A549 (cell line): Measurements from ENCODE around the gene DIO3. TPM values are rescaled to one million over a fixed set of nuclear protein-coding genes. Genes with fewer than 3 reads are reported as not detected.

Source experiments
- ATAC-seq, 2 experiments: fragments of 200-7000 bp in 1 of 2; fragments of >200 bp in 1 of 2; cut with Nextera tagmentation in 1 of 2; cut with Tn5 transposase in 1 of 2; 3 replicates each; pipeline versions ENCODE4 v1.8.0 to v1.9.1; 2018 to 2020; ENCODE audit warnings: mild to moderate bottlenecking in 1 of 2, moderate library complexity in 1 of 2
- CTCF ChIA-PET: fragments of 300-600 bp; sonication (Branson Sonifier 250); formaldehyde crosslinking; extraction: SDS; loops from one replicate; lab custom pipeline; 2021; ENCODE audit warnings: antibody characterized with exemption, inconsistent platforms; lab: Yijun Ruan, JAX
- POLR2A ChIA-PET: fragments of 350-600 bp; formaldehyde crosslinking; extraction: SDS; loops from one replicate; lab custom pipeline; 2021; ENCODE audit warnings: antibody characterized with exemption, inconsistent platforms; lab: Yijun Ruan, JAX
- DNase-seq, 2 experiments: peaks; one replicate each; pipeline versions ENCODE4 v3.0.0 to v3.0.0-alpha.2; 2011 to 2016; ENCODE audit warnings: low read depth in 1 of 2, low spot score in 1 of 2
- FAIRE-seq: peaks from 2 replicates; lab custom pipeline; 2011; peaks lifted over from hg19 to GRCh38; lab: Jason Lieb, UNC
- H3K27ac ChIP-seq, 2 experiments: fragments of >200 bp; sonication (Bioruptor Twin); formaldehyde crosslinking; 3 replicates each; pipeline ENCODE4 v1.5.1; 2016 to 2017
- H3K4me1 ChIP-seq: fragments of >200 bp; sonication (Bioruptor Twin); formaldehyde crosslinking; 3 replicates; pipeline ENCODE4 v1.6.1; 2016
- H3K4me2 ChIP-seq: fragments of >200 bp; sonication (Bioruptor Twin); formaldehyde crosslinking; 3 replicates; pipeline ENCODE4 v1.6.1; 2016
- H3K4me3 ChIP-seq: fragments of >200 bp; sonication (Bioruptor Twin); formaldehyde crosslinking; 3 replicates; pipeline ENCODE4 v1.5.1; 2016
- H3K9me3 ChIP-seq: fragments of >200 bp; sonication (Bioruptor Twin); formaldehyde crosslinking; 3 replicates; pipeline ENCODE4 v1.6.1; 2016
- BHLHE40 ChIP-seq: IDR thresholded peaks from 2 replicates; pipeline ENCODE4 v1.6.1; 2012; ENCODE audit warnings: low read depth, low read length, inconsistent platforms
- CHD2 ChIP-seq: fragments of 150-350 bp; IDR thresholded peaks from 2 replicates; pipeline ENCODE4 v1.6.1; 2014; ENCODE audit warnings: low read length; ENCODE audit not compliant: partially characterized antibody
- CHD4 ChIP-seq: fragments of 200-600 bp; sonication (generic); IDR thresholded peaks from 2 replicates; pipeline ENCODE4 v1.6.1; 2016; ENCODE audit warnings: antibody characterized with exemption, mild to moderate bottlenecking, borderline replicate concordance
- E2F6 ChIP-seq: IDR thresholded peaks from 2 replicates; pipeline ENCODE4 v1.6.1; 2012; ENCODE audit warnings: low read depth, borderline replicate concordance
- EHF ChIP-seq: fragments of 250-450 bp; sonication (Bioruptor Pico); IDR thresholded peaks from 2 replicates; pipeline ENCODE4 v1.5.0; 2020; ENCODE audit warnings: mild to moderate bottlenecking
- EHMT2 ChIP-seq: fragments of 200-600 bp; sonication (generic); IDR thresholded peaks from 2 replicates; pipeline ENCODE4 v1.6.1; 2016; ENCODE audit warnings: antibody characterized with exemption, low read depth, mild to moderate bottlenecking, moderate library complexity
- ESRRA ChIP-seq: fragments of 150-350 bp; IDR thresholded peaks from 2 replicates; pipeline ENCODE4 v1.6.1; 2014; ENCODE audit warnings: mild to moderate bottlenecking, low read length, borderline replicate concordance
- HOXA7 ChIP-seq: fragments of 250-450 bp; sonication (Bioruptor Pico); IDR thresholded peaks from 2 replicates; pipeline ENCODE4 v1.5.0; 2020; ENCODE audit warnings: mild to moderate bottlenecking, moderate library complexity
- KDM1A ChIP-seq: fragments of 200-600 bp; sonication (generic); IDR thresholded peaks from 2 replicates; pipeline ENCODE4 v1.6.1; 2016; ENCODE audit warnings: low read depth, mild to moderate bottlenecking
- KDM5A ChIP-seq: fragments of 200-600 bp; sonication (generic); IDR thresholded peaks from 2 replicates; pipeline ENCODE4 v1.6.1; 2016; ENCODE audit warnings: antibody characterized with exemption, mild to moderate bottlenecking
- MAX ChIP-seq: IDR thresholded peaks from 2 replicates; pipeline ENCODE4 v1.6.1; 2012
- MAZ ChIP-seq: fragments of 150-350 bp; IDR thresholded peaks from 2 replicates; pipeline ENCODE4 v1.6.1; 2014; ENCODE audit warnings: antibody characterized with exemption, low read depth, low read length, borderline replicate concordance
- PHF8 ChIP-seq: fragments of 200-600 bp; sonication (generic); IDR thresholded peaks from 2 replicates; pipeline ENCODE4 v1.6.1; 2016; ENCODE audit warnings: low read depth, mild to moderate bottlenecking, antibody characterized with exemption, moderate library complexity, borderline replicate concordance
- RAD21 ChIP-seq, 2 experiments: fragments of >200 bp in 1 of 2; sonication (Bioruptor Twin) in 1 of 2; formaldehyde crosslinking in 1 of 2; IDR thresholded peaks in 1 of 2; conservative IDR thresholded peaks in 1 of 2; 2 replicates in 1 of 2; 3 replicates in 1 of 2; pipeline ENCODE4 v1.6.1; 2012 to 2018; ENCODE audit warnings: inconsistent platforms in 1 of 2
- RARB ChIP-seq: fragments of 250-450 bp; sonication (Bioruptor Pico); IDR thresholded peaks from 2 replicates; pipeline ENCODE4 v1.8.0; 2021; ENCODE audit warnings: mild to moderate bottlenecking, moderate library complexity
- SMC3 ChIP-seq: fragments of >200 bp; sonication (Bioruptor Twin); formaldehyde crosslinking; IDR thresholded peaks from 3 replicates; pipeline ENCODE4 v1.6.1; 2018; ENCODE audit warnings: inconsistent platforms
- TP53 ChIP-seq: fragments of 250-450 bp; sonication (Bioruptor Pico); IDR thresholded peaks from 2 replicates; pipeline ENCODE4 v1.5.0; 2021; ENCODE audit warnings: mild to moderate bottlenecking, moderate library complexity
- ZC3H11A ChIP-seq: fragments of 450-650 bp; IDR thresholded peaks from 2 replicates; pipeline ENCODE4 v1.6.1; 2014; ENCODE audit warnings: antibody characterized with exemption, mild to moderate bottlenecking
- WGBS: methylation state at CpG from one replicate; pipeline ENCODE4 v1.1.6; 2017; ENCODE audit errors: missing lambda C conversion rate; 5-methylcytosine and 5-hydroxymethylcytosine counted together
- polyA plus RNA-seq, 4 experiments: library from polyadenylated mRNA; depleted of rRNA in 3 of 4; stranded (reverse); fragments of >200 nt; fragmentation: RNase III in 1 of 4; extraction: RNeasy Plus Mini Kit Qiagen cat#74134 plus additional on column Dnase treatment in 1 of 4; gene quantifications; 2 replicates in 3 of 4; 3 replicates in 1 of 4; pipeline ENCODE4 v1.2.3, GENCODE V29; 2011 to 2017
- TF ChIP-seq, protein P1 (sequence below): fragments of >200 bp; sonication (Bioruptor Twin); formaldehyde crosslinking; IDR thresholded peaks from 3 replicates; pipeline ENCODE4 v1.6.1; 2016
- TF ChIP-seq, protein P2 (sequence below): fragments of 450-650 bp; IDR thresholded peaks from 2 replicates; pipeline ENCODE4 v1.6.1; 2014; ENCODE audit warnings: antibody characterized with exemption

DIO3 gene
- polyA plus RNA-seq, 2 of the 4 experiments (the other 2 are of a cell fraction) = 0.04 to 0.09 TPM

- Histone ChIP-seq H3K4me3 (no peak overlapping the region), H3K9me3 (no peaks in the 10 kb centered on the region), H3K4me1 (no peaks in the 10 kb centered on the region), H3K27ac (no peak overlapping the region), H3K4me2 (no peak overlapping the region)
- WGBS = 82% methylated on average over 6 of the region's 8 CpGs
- CTCF ChIA-PET = interaction anchor here (0.6 to 1.2 kb wide), 3 partner anchors 8 to 852 kb away, joined by 3 read pairs; no protein-coding TSS in a partner anchor
- POLR2A ChIA-PET = no interaction called here
- no peak for DNase-seq
- FAIRE-seq = no peak
- TF ChIP-seq CHD2 = no peak
- no peak for TF ChIP-seq E2F6
- no peak for TF ChIP-seq BHLHE40
- TF ChIP-seq RAD21 (conservative IDR thresholded peaks at IDR 0.05 in 1 of 2, IDR thresholded peaks at IDR 0.05 in 1 of 2) = no peak
- TF ChIP-seq KDM5A = no peak
- ATAC-seq = no peak
Measured at GRCh38 chr14:101573289-101573688, 12.0 kb downstream of the DIO3 start.

DNA sequence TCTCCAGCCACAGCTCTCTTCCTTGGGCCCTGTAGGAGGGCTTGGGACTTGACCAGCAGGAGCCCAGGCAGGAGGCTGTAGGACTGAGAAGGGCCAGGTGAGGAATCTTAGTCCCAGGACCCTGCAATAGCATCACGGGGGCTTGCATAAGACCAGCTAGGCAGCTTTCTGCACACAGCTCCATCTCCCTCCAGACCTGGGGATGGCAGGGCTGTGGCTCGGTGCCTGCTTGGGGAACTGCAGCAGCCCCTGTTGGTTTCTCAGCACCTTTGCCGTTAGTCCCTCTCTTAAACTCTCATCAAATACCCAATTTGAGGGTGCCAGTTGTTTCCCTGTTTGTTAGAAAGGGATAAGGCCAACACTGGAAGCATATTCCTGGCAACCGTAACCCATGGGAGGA is 14.3 kb downstream of the DIO3 start:
- FAIRE-seq (no peak), DNase-seq (no peak), ATAC-seq (peak in 1 of 2 experiments; percentile 60; a peak in 3 of 6 replicates)
- POLR2A ChIA-PET = no interaction called here
- CTCF ChIA-PET = interaction anchor here (0.9 kb wide), 1 partner anchor 42 kb away, joined by 3 read pairs; no protein-coding TSS in a partner anchor
- Histone ChIP-seq H3K4me1 (no peaks in the 10 kb centered on the region), H3K4me2 (no peak overlapping the region), H3K4me3 (no peak overlapping the region), H3K27ac (no peak overlapping the region)
- 73% methylated on average over 4 of the region's 4 CpGs for WGBS
- TF ChIP-seq TP53 (CRISPR knock-in tag) = no peak
- TF ChIP-seq KDM1A = no peak
- no peak for TF ChIP-seq HOXA7 (CRISPR knock-in tag)
- TF ChIP-seq CHD4 = no peak
- TF ChIP-seq PHF8 = no peak
- TF ChIP-seq SMC3 = no peak
- TF ChIP-seq, protein P1, sequence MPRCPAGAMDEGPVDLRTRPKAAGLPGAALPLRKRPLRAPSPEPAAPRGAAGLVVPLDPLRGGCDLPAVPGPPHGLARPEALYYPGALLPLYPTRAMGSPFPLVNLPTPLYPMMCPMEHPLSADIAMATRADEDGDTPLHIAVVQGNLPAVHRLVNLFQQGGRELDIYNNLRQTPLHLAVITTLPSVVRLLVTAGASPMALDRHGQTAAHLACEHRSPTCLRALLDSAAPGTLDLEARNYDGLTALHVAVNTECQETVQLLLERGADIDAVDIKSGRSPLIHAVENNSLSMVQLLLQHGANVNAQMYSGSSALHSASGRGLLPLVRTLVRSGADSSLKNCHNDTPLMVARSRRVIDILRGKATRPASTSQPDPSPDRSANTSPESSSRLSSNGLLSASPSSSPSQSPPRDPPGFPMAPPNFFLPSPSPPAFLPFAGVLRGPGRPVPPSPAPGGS = no peak
- TF ChIP-seq EHF = no peak
- TF ChIP-seq MAZ = no peak
- TF ChIP-seq E2F6 = no peak
- TF ChIP-seq EHMT2 = no peak
- no peak for TF ChIP-seq MAX
- TF ChIP-seq CHD2 = no peak
- no peak for TF ChIP-seq ZC3H11A
- TF ChIP-seq, protein P2, sequence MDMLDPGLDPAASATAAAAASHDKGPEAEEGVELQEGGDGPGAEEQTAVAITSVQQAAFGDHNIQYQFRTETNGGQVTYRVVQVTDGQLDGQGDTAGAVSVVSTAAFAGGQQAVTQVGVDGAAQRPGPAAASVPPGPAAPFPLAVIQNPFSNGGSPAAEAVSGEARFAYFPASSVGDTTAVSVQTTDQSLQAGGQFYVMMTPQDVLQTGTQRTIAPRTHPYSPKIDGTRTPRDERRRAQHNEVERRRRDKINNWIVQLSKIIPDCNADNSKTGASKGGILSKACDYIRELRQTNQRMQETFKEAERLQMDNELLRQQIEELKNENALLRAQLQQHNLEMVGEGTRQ = no peak
- TF ChIP-seq ESRRA = no peak
- no peak for TF ChIP-seq RARB (CRISPR knock-in tag)
- TF ChIP-seq, all 56 proteins: peak for 0
- no peaks in the 10 kb centered on the region for H3K9me3 ChIP-seq
